Thymus (tissue), 11 donors: Measurements from ENCODE around the gene COL5A1. TPM values are rescaled to one million over a fixed set of nuclear protein-coding genes. Genes with fewer than 3 reads are reported as not detected.

Experiments
- DNase-seq, 9 donors: peaks; one replicate each; pipeline ENCODE4 v3.0.0-alpha.2; 2013; ENCODE audit warnings: low spot score in 9 of 9, low read depth in 6 of 9, missing footprints in 1 of 9
- H3K27ac ChIP-seq, 2 donors: one replicate each; pipeline ENCODE4 v1.5.1; 2013; ENCODE audit warnings: control low read depth in 1 of 2, low read depth in 1 of 2, low read length in 1 of 2, mild to moderate bottlenecking in 1 of 2, moderate library complexity in 1 of 2
- H3K27me3 ChIP-seq, 2 donors: one replicate each; pipeline ENCODE4 v1.5.1; 2013; ENCODE audit warnings: low read length in 1 of 2; ENCODE audit not compliant: control insufficient read depth in 2 of 2, insufficient read depth in 1 of 2
- H3K36me3 ChIP-seq, 2 donors: one replicate each; pipeline ENCODE4 v1.5.1; 2013; ENCODE audit warnings: low read length in 1 of 2, mild to moderate bottlenecking in 1 of 2, moderate library complexity in 1 of 2; ENCODE audit not compliant: control insufficient read depth in 2 of 2, insufficient read depth in 2 of 2
- H3K4me1 ChIP-seq, 2 donors: one replicate each; pipeline ENCODE4 v1.5.1; 2013; ENCODE audit warnings: low read length in 2 of 2; ENCODE audit not compliant: control insufficient read depth in 2 of 2, insufficient read depth in 2 of 2
- H3K4me3 ChIP-seq, 2 donors: one replicate each; pipeline ENCODE4 v1.5.1; 2013; ENCODE audit warnings: low read length in 2 of 2, control low read depth in 1 of 2, mild to moderate bottlenecking in 1 of 2
- H3K9me3 ChIP-seq, 2 donors: one replicate each; pipeline ENCODE4 v1.5.1; 2013; ENCODE audit warnings: low read length in 1 of 2, mild to moderate bottlenecking in 1 of 2; ENCODE audit not compliant: control insufficient read depth in 2 of 2, insufficient read depth in 1 of 2
- WGBS: extraction: QIAGEN DNeasy Blood & Tissue Kit; methylation state at CpG from one replicate; pipeline ENCODE4 v1.1.7; 2013; 5-methylcytosine and 5-hydroxymethylcytosine counted together
- polyA plus RNA-seq: library from polyadenylated mRNA; stranded (reverse); fragments of 200-250 nt; gene quantifications from one replicate; pipeline ENCODE4 v1.2.3, GENCODE V29; 2013
- total RNA-seq: library from RNA; stranded (reverse); fragments of 120-200 nt; gene quantifications from one replicate; pipeline ENCODE4 v1.2.4, GENCODE V29; 2013
- donor health status: healthy.

Gene COL5A1
- total and polyA plus RNA-seq, 2 donors: 3.2 to 7.6 TPM

DNA sequence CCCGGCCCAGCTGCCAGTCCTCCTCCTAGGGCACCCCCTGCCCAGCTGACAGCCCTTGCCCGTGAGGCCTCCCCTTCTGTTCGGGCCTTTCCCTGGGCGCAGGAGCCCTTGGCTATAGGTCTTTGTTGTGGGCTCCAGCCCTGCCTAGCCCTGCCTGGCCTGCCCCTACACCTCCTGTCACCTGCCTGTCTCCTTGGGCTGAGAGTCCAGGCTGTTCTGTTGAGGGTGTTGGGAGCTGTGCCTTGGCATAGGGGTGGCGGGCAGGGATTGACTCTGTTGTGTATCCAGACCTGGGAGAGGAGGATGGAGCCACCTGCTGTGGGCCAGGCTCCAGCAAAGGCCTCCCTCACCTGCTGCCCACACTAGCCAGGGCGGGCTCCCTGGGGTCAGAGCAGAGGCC lies 250.6 kb downstream of the COL5A1 start:
- 81% methylated on average over 6 of the region's 6 CpGs for WGBS
- Histone ChIP-seq H3K27ac (no peak overlapping the region), H3K4me1 (peaks cover 0 to 34% of the 10 kb centered on the region in 2 donors), H3K36me3 (no peaks in the 10 kb centered on the region), H3K9me3 (no peaks in the 10 kb centered on the region), H3K4me3 (no peak overlapping the region), H3K27me3 (peaks cover 0 to 1% of the 10 kb centered on the region in 2 donors)
- no peak for DNase-seq

DNA sequence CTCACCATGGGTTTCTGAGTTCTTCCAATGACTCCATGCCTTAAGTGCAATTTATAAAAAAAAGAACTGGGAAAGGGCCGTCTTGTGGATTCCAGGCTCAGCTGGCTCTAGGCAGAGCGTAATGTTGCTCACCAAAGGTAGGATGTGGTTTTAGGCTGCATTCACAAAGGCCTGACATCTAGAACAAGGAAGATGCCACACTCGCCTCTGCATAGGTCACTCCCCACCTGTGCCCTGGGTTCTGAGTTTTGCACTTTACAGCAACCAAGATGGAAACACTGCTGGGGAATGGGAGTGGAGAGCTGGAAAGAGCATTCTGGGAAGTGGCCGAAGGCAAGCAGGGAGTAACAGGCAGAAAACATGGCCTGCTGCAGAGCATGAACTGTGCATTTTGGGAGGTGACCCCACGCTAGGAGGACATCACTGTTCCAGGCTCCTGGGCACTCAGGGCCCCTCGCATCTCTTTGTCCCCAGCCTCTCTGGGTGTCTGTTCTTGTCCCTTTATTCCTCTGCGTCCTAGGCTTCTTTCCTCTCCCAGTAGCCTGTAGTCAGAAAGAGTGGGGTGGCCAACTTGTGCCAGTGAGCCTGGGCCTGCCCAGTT lies 251.3 kb downstream of the COL5A1 start:
- Histone ChIP-seq H3K4me1 (peaks cover 0 to 28% of the 10 kb centered on the region in 2 donors), H3K9me3 (no peaks in the 10 kb centered on the region), H3K27me3 (no peaks in the 10 kb centered on the region), H3K27ac (no peak overlapping the region), H3K4me3 (no peak overlapping the region), H3K36me3 (no peaks in the 10 kb centered on the region)
- no peak for DNase-seq
- WGBS: 68% methylated on average over 7 of the region's 7 CpGs

Other genes with a start within 250 kb of the COL5A1 start
- gene FCN2, start 239.0 kb downstream of the COL5A1 start, total RNA-seq: 0.52 TPM
- gene FCN2, start 239.0 kb downstream of the COL5A1 start, polyA plus RNA-seq: 0.75 TPM